GM21786 (cell line): Measurements from ENCODE around the gene NOL4L.

Experiments used
- ATAC-seq: cut with Tn5 transposase; IDR thresholded peaks from one replicate; pipeline ENCODE4 v1.9.1; 2021; ENCODE audit not compliant: unreplicated experiment

NOL4L gene

DNA sequence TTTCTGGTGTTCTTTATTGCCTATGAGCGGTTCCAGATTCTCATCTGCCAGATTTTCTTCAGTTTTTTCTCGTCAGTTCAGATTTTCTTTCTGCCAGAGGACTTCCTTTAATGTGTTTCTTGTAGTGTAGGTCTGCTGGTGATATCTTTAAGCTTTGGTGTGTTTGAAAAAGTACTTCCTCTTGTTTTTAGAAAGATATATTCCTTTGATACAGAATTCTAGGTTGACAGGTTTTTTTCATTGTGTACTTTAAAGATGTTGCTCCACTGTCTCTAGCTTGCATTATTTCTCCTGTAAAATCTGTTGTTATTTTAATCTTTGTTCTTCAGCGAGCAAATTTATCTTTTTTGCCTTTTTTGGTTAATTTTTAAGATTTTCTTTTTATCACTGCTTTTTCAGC lies 190.1 kb downstream of the NOL4L start:
- ATAC-seq = no peak
